Bronchial epithelial cell (primary cell): ENCODE measurements around the gene COL3A1. TPM values are rescaled to one million over a fixed set of nuclear protein-coding genes. Genes with fewer than 3 reads are reported as not detected.
A peak's percentile ranks its signal among the peaks of the same experiment; 100 is the strongest.

ENCODE experiments used
- DNase-seq: peaks from one replicate; pipeline ENCODE4 v3.0.0-alpha.2; 2010; ENCODE audit warnings: low read depth
- FAIRE-seq: peaks from 2 replicates; lab custom pipeline; 2011; peaks lifted over from hg19 to GRCh38; lab: Jason Lieb, UNC
- H3K27me3 ChIP-seq: 2 replicates; pipeline ENCODE4 v1.5.1; 2011; ENCODE audit warnings: low read length; ENCODE audit not compliant: control insufficient read depth, insufficient read depth
- H3K36me3 ChIP-seq: 2 replicates; pipeline ENCODE4 v1.5.1; 2011; ENCODE audit warnings: low read length; ENCODE audit not compliant: control insufficient read depth, insufficient read depth
- H3K4me3 ChIP-seq: 2 replicates; pipeline ENCODE4 v1.5.1; 2011; ENCODE audit warnings: mild to moderate bottlenecking, low read depth, low read length, control low read depth
- CTCF ChIP-seq: IDR thresholded peaks from 2 replicates; pipeline ENCODE4 v1.5.1; 2011; ENCODE audit warnings: mild to moderate bottlenecking, moderate library complexity, low read length, control low read depth, inconsistent platforms; ENCODE audit not compliant: insufficient read depth, severe bottlenecking
- total RNA-seq: library from RNA; depleted of rRNA; stranded (reverse); fragments of >200 nt; gene quantifications from 2 replicates; pipeline ENCODE4 v1.2.1, GENCODE V29; 2014

Gene COL3A1
- total RNA-seq, 1 donor from 2014 or later = 43.4 TPM

- Histone ChIP-seq H3K27me3 (no peaks in the 10 kb centered on the region), H3K4me3 (no peak overlapping the region), H3K36me3 (no peaks in the 10 kb centered on the region)
- FAIRE-seq (no peak), DNase-seq (peak; percentile 18)
- no peak for TF ChIP-seq CTCF
Measured at GRCh38 chr2:188984065-188984491, 9.9 kb downstream of the COL3A1 start.

GRCh38 chr2:188984680-188985079 is 10.5 kb downstream of the COL3A1 start:
- DNase-seq = no peak
- no peaks in the 10 kb centered on the region for H3K27me3 ChIP-seq
- H3K4me3 ChIP-seq = no peak overlapping the region
- H3K36me3 ChIP-seq = no peaks in the 10 kb centered on the region
- FAIRE-seq = no peak
- no peak for TF ChIP-seq CTCF

GRCh38 chr2:188986839-188987238 is 12.7 kb downstream of the COL3A1 start:
- no peak for FAIRE-seq
- Histone ChIP-seq H3K27me3 (no peaks in the 10 kb centered on the region), H3K36me3 (no peaks in the 10 kb centered on the region), H3K4me3 (no peak overlapping the region)
- TF ChIP-seq CTCF = no peak
- no peak for DNase-seq

GRCh38 chr2:188993247-188993646 is 19.1 kb downstream of the COL3A1 start:
- Histone ChIP-seq H3K27me3 (no peaks in the 10 kb centered on the region), H3K4me3 (no peak overlapping the region), H3K36me3 (no peaks in the 10 kb centered on the region)
- no peak for TF ChIP-seq CTCF
- no peak for DNase-seq
- FAIRE-seq = no peak

- Histone ChIP-seq H3K36me3 (no peaks in the 10 kb centered on the region), H3K27me3 (no peaks in the 10 kb centered on the region), H3K4me3 (no peak overlapping the region)
- DNase-seq = no peak
- no peak for FAIRE-seq
- no peak for TF ChIP-seq CTCF
Measured at GRCh38 chr2:188997263-188997662, 23.1 kb downstream of the COL3A1 start.

- FAIRE-seq = no peak
- H3K36me3 ChIP-seq = no peaks in the 10 kb centered on the region
- H3K27me3 ChIP-seq = no peaks in the 10 kb centered on the region
- DNase-seq = no peak
- no peak overlapping the region for H3K4me3 ChIP-seq
- TF ChIP-seq CTCF = no peak
Measured at GRCh38 chr2:189000221-189000620, 26.0 kb downstream of the COL3A1 start.
